GM13976 (cell line): Measurements from ENCODE around the gene KIF21A.
A peak's percentile ranks its signal among the peaks of the same experiment; 100 is the strongest.

Experiments used
- DNase-seq: peaks from one replicate; pipeline ENCODE4 v3.0.0; 2012; ENCODE audit warnings: low spot score
- in situ Hi-C: fragments of 300-500 bp; cut with MboI; formaldehyde crosslinking; loops from one replicate; pipeline ENCODE4 v1.12.0; 2022; ENCODE audit warnings: low sequenced_read_pairs, mixed read lengths, inconsistent platforms; ENCODE audit not compliant: unreplicated experiment
- TF ChIP-seq, protein P1 (sequence below): IDR thresholded peaks from 2 replicates; pipeline ENCODE4 v1.5.1; 2012; ENCODE audit warnings: borderline replicate concordance, mild to moderate bottlenecking; ENCODE audit not compliant: insufficient read depth; ENCODE audit errors: extremely low read depth, missing control alignments, control extremely low read depth

KIF21A gene

DNA sequence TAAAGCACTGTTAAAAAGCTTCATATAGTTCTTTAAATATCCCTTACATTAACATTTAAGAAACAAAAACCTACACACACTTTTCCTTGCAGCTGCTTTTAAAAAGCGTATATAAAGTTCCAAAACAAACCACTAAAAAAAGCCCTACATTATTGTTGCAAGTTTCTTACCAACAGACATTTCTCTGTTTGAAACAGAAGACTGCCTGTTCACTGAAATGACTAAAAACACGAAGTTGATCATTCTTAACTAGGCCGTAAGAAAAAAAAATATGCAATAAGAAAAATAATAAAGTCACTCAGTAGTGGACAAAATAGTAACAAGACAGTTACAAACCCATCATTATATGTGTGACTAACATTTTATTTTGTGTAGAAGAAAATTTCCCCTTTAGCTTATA, 37.3 kb downstream of the KIF21A start:
- in situ Hi-C loops: no loop called here
- no peak for DNase-seq
- TF ChIP-seq, protein P1, sequence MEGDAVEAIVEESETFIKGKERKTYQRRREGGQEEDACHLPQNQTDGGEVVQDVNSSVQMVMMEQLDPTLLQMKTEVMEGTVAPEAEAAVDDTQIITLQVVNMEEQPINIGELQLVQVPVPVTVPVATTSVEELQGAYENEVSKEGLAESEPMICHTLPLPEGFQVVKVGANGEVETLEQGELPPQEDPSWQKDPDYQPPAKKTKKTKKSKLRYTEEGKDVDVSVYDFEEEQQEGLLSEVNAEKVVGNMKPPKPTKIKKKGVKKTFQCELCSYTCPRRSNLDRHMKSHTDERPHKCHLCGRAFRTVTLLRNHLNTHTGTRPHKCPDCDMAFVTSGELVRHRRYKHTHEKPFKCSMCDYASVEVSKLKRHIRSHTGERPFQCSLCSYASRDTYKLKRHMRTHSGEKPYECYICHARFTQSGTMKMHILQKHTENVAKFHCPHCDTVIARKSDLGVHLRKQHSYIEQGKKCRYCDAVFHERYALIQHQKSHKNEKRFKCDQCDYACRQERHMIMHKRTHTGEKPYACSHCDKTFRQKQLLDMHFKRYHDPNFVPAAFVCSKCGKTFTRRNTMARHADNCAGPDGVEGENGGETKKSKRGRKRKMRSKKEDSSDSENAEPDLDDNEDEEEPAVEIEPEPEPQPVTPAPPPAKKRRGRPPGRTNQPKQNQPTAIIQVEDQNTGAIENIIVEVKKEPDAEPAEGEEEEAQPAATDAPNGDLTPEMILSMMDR: no peak

DNA sequence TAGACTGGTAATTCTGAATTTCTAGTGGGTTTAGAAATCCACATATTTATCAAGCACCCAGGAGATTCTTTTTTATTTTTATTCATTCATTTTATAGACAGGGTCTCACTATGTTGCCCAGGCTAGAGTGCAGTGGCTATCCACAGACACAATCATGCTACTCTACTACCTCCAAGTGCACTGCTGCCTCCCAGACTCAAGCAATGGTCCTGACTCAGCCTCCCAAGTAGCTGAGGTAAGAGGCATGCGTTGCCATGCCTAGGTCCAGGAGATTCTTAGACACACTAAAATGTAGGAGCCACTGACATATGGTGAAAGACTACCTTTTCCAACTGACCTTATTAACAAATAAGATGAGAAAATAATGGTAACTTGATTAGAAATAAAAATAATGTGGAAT, 38.9 kb downstream of the KIF21A start:
- in situ Hi-C loops: no loop called here
- TF ChIP-seq, protein P1: no peak
- DNase-seq: no peak

DNA sequence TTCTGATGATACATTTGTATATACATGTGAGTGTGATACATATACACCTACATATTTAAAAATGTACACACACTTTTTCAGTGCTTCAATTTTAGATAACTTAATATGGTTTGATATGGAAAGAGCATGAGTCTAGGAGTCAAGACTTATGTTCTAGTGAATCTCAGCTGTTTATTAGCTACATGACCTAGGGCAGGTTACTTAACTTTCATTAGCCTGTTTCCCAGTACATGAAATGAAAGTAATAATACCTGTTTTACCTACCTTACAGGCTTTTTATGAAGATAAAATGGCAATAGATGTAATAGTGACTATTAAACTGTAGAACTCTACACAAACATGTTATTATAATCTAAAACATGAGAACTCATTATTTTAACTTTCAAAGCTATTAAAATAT, 39.5 kb downstream of the KIF21A start:
- no peak for DNase-seq
- TF ChIP-seq, protein P1: no peak
- in situ Hi-C loops: no loop called here

DNA sequence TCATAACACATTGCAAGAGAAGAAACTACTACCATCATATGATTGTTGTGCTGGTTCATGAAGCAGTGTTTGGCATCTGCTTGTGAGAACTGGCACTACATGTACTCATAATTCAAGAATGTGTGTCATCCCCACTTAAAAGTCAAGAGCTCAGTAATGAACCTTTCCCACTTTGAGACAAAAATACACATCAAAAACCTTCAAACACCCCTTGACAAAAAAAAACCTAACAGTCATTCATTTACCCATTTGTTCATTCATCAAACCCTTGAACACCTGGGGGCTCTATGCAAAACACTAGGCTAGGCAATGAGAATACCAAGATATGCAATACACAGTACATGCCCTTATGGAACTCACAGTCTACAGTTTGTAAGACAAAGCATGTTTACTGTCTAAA, 40.0 kb downstream of the KIF21A start:
- TF ChIP-seq, protein P1: no peak
- peak; percentile 12 for DNase-seq
- in situ Hi-C loops: no loop called here

DNA sequence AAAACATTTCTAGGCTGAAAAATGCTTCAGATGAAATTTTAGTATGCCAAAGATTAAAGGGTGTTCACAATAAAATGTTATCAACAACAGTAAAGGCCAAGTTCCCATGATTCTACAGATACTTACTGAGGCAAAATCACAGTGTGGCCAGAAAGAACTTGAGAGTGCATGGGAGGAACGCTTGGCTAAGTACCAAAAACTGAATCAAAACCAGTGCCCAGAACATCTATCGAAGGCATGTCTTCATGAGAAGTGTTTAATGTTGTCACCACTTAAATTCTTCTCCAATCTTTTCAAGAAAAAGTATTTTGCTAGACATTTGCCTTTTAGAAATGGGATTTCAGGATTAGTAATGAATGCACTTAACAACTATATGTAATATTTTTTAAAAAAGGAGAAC, 41.5 kb downstream of the KIF21A start:
- in situ Hi-C loops: no loop called here
- DNase-seq: no peak
- TF ChIP-seq, protein P1: no peak

DNA sequence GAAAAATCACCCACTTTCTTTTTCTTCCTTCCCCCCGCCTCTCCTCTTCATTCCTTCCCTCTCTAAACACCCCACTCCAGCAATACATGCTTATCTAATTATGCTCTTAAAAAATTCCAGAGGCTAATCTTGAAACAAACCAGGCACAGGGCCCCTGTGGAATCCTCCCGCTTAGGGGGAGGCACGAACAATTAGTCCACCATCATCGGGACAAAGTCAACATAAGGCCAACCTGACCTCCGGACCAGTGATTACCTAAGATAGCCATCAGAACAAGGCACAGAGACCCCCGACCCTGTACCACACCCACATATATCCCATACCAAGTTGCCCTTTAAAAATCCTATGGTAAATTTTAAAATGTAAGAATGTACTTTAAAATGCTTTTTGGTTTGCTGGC, 47.1 kb downstream of the KIF21A start:
- in situ Hi-C loops: no loop called here
- no peak for DNase-seq
- TF ChIP-seq, protein P1: no peak

GRCh38 chr12:39393890-39394289, 49.0 kb downstream of the KIF21A start:
- in situ Hi-C loops: no loop called here
- TF ChIP-seq, protein P1: no peak
- DNase-seq: no peak
